T1000 (cell line): ENCODE data around the gene TIAM2.
A peak's percentile ranks its signal among the peaks of the same experiment; 100 is the strongest.
"Not testable (repeated sequence)": the region's sequence is repeated elsewhere in the genome, so short reads cannot be mapped to it uniquely, and the experiment has no call there.

Experiments
- DNase-seq: peaks from one replicate; lab custom pipeline; 2025; ENCODE audit warnings: mixed read lengths; lab: John Stamatoyannopoulos, UW

Gene TIAM2

GRCh38 chr6:154995254-154996015, at the start of gene TIAM2:
Gene TIAM2 (plus strand): TSS chr6:154995315. CDS start chr6:155129224, 133,909 bp downstream.
- no peak for DNase-seq

GRCh38 chr6:154950979-154951344, 44.2 kb upstream of the TIAM2 start:
- DNase-seq: no peak

- DNase-seq: no peak
Measured at GRCh38 chr6:154951345-154952200, 43.5 kb upstream of the TIAM2 start.

- no peak for DNase-seq
Measured at GRCh38 chr6:154953644-154954043, 41.5 kb upstream of the TIAM2 start.

- no peak for DNase-seq
Measured at GRCh38 chr6:154954347-154954746, 40.8 kb upstream of the TIAM2 start.

GRCh38 chr6:154956771-154957522, 38.2 kb upstream of the TIAM2 start:
- DNase-seq: no peak

GRCh38 chr6:154958469-154958868, 36.6 kb upstream of the TIAM2 start:
- DNase-seq: no peak

- DNase-seq: no peak
Measured at GRCh38 chr6:154960299-154960843, 34.7 kb upstream of the TIAM2 start.

- DNase-seq: no peak
Measured at GRCh38 chr6:154960854-154961530, 34.1 kb upstream of the TIAM2 start.

GRCh38 chr6:154962753-154963152, 32.4 kb upstream of the TIAM2 start:
- DNase-seq: peak; percentile 5

- DNase-seq: not testable (repeated sequence)
Measured at GRCh38 chr6:154966065-154966770, 28.9 kb upstream of the TIAM2 start.

- DNase-seq: no peak
Measured at GRCh38 chr6:154969796-154970195, 25.3 kb upstream of the TIAM2 start.

GRCh38 chr6:154974485-154975149, 20.5 kb upstream of the TIAM2 start:
- no peak for DNase-seq

- no peak for DNase-seq
Measured at GRCh38 chr6:154977588-154977987, 17.5 kb upstream of the TIAM2 start.

- no peak for DNase-seq
Measured at GRCh38 chr6:154980273-154981078, 14.6 kb upstream of the TIAM2 start.

- DNase-seq: no peak
Measured at GRCh38 chr6:154981079-154981870, 13.8 kb upstream of the TIAM2 start.

GRCh38 chr6:154984146-154984545, 11.0 kb upstream of the TIAM2 start:
- no peak for DNase-seq

GRCh38 chr6:154986787-154987235, 8.3 kb upstream of the TIAM2 start:
- DNase-seq: no peak

- no peak for DNase-seq
Measured at GRCh38 chr6:154989448-154989847, 5.7 kb upstream of the TIAM2 start.
